Panc1 (cell line): Measurements from ENCODE around the gene TCEA3.

Experiments
- POLR2AphosphoS5 ChIP-seq: IDR thresholded peaks from 2 replicates; pipeline ENCODE4 v1.6.1; 2012; ENCODE audit warnings: mild to moderate bottlenecking, low read depth, low read length, moderate library complexity
- TF ChIP-seq, protein P1 (sequence below): fragments of 450-650 bp; IDR thresholded peaks from 2 replicates; pipeline ENCODE4 v1.5.1; 2017; ENCODE audit warnings: mild to moderate bottlenecking
- TF ChIP-seq, protein P2 (sequence below), 2 experiments: IDR thresholded peaks; 2 replicates each; pipeline ENCODE4 v1.6.1; 2011 to 2012; ENCODE audit warnings: low read depth in 2 of 2, control low read depth in 1 of 2, low read length in 1 of 2, mild to moderate bottlenecking in 1 of 2, moderate library complexity in 1 of 2; ENCODE audit not compliant: insufficient read depth in 1 of 2

DNA sequence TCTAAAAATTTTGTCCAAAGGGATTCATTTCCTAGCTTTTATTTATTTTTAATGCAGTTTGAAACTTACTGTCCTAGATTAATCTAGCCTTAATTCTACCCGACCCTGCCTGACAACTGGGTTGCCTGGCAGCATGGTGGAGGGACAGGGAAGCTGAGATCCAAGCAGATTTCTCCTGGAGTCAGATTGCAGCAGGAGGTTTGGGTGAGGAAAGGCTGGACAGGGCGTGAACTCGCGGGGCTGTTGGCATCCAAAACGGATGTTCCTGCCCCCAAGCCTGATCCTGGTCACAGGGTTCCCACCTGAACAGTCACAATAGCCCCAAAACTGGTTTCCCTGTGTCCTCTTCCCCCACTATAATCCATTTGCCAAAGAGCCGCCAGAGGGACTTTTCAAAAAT is 23.2 kb downstream of the TCEA3 start:
- TF ChIP-seq, protein P1, sequence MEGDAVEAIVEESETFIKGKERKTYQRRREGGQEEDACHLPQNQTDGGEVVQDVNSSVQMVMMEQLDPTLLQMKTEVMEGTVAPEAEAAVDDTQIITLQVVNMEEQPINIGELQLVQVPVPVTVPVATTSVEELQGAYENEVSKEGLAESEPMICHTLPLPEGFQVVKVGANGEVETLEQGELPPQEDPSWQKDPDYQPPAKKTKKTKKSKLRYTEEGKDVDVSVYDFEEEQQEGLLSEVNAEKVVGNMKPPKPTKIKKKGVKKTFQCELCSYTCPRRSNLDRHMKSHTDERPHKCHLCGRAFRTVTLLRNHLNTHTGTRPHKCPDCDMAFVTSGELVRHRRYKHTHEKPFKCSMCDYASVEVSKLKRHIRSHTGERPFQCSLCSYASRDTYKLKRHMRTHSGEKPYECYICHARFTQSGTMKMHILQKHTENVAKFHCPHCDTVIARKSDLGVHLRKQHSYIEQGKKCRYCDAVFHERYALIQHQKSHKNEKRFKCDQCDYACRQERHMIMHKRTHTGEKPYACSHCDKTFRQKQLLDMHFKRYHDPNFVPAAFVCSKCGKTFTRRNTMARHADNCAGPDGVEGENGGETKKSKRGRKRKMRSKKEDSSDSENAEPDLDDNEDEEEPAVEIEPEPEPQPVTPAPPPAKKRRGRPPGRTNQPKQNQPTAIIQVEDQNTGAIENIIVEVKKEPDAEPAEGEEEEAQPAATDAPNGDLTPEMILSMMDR, result no peak
- TF ChIP-seq, protein P2, sequence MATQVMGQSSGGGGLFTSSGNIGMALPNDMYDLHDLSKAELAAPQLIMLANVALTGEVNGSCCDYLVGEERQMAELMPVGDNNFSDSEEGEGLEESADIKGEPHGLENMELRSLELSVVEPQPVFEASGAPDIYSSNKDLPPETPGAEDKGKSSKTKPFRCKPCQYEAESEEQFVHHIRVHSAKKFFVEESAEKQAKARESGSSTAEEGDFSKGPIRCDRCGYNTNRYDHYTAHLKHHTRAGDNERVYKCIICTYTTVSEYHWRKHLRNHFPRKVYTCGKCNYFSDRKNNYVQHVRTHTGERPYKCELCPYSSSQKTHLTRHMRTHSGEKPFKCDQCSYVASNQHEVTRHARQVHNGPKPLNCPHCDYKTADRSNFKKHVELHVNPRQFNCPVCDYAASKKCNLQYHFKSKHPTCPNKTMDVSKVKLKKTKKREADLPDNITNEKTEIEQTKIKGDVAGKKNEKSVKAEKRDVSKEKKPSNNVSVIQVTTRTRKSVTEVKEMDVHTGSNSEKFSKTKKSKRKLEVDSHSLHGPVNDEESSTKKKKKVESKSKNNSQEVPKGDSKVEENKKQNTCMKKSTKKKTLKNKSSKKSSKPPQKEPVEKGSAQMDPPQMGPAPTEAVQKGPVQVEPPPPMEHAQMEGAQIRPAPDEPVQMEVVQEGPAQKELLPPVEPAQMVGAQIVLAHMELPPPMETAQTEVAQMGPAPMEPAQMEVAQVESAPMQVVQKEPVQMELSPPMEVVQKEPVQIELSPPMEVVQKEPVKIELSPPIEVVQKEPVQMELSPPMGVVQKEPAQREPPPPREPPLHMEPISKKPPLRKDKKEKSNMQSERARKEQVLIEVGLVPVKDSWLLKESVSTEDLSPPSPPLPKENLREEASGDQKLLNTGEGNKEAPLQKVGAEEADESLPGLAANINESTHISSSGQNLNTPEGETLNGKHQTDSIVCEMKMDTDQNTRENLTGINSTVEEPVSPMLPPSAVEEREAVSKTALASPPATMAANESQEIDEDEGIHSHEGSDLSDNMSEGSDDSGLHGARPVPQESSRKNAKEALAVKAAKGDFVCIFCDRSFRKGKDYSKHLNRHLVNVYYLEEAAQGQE (IDR thresholded peaks at IDR 0.05; ENCODE audit: insufficient read depth in 1 of 2, low read depth in 2 of 2, low read length in 1 of 2), result no peak
- no peak for TF ChIP-seq POLR2AphosphoS5
